ENCODE data around the gene PI3.

The PI3 gene

GRCh38 chr20:45187693-45188092 is 13.0 kb downstream of the PI3 start:
- no peak for DNase-seq (ENCODE audit: low read depth)

- DNase-seq (ENCODE audit: low read depth), result no peak
These were observed 14.4 kb downstream of the PI3 start for GRCh38 chr20:45189067-45189609.

- DNase-seq (ENCODE audit: low read depth), result no peak
These were observed 15.2 kb downstream of the PI3 start for GRCh38 chr20:45189861-45190260.

- DNase-seq (ENCODE audit: low read depth), result no peak
These were observed 17.2 kb downstream of the PI3 start for GRCh38 chr20:45191926-45192325.

- no peak for DNase-seq (ENCODE audit: low read depth)
These were observed 18.6 kb downstream of the PI3 start for GRCh38 chr20:45193331-45193730.

- no peak for DNase-seq (ENCODE audit: low read depth)
These were observed 32.0 kb downstream of the PI3 start, which contains the start of gene SEMG1 for GRCh38 chr20:45206725-45207124. SEMG1 (plus strand) TSS chr20:45207033; CDS start chr20:45207054, 21 bp downstream.

- no peak for DNase-seq (ENCODE audit: low read depth)
These were observed 35.2 kb downstream of the PI3 start for GRCh38 chr20:45209924-45210323.

GRCh38 chr20:45211569-45212474 is 37.1 kb downstream of the PI3 start:
- no peak for DNase-seq (ENCODE audit: low read depth)

GRCh38 chr20:45212836-45213235 is 38.1 kb downstream of the PI3 start:
- no peak for DNase-seq (ENCODE audit: low read depth)

GRCh38 chr20:45218124-45218523 is 43.4 kb downstream of the PI3 start:
- no peak for DNase-seq (ENCODE audit: low read depth)

GRCh38 chr20:45218636-45219035 is 43.9 kb downstream of the PI3 start:
- DNase-seq (ENCODE audit: low read depth), result no peak

GRCh38 chr20:45221076-45221475 is 46.4 kb downstream of the PI3 start, which contains the start of gene SEMG2:
SEMG2 (plus strand) TSS chr20:45221373; CDS start chr20:45221390, 17 bp downstream.
- DNase-seq (ENCODE audit: low read depth), result no peak

- DNase-seq (ENCODE audit: low read depth), result no peak
These were observed 48.4 kb downstream of the PI3 start for GRCh38 chr20:45223136-45223535.
